ENCODE results near the gene BCAS3. TPM values are rescaled to one million over a fixed set of nuclear protein-coding genes. Genes with fewer than 3 reads are reported as not detected.
A peak's percentile ranks its signal among the peaks of the same experiment; 100 is the strongest.
"Not testable (repeated sequence)": the region's sequence is repeated elsewhere in the genome, so short reads cannot be mapped to it uniquely, and the experiment has no call there.

BCAS3 gene
- total RNA-seq, 1 donor from 2014 or later = 43.6 TPM

DNA sequence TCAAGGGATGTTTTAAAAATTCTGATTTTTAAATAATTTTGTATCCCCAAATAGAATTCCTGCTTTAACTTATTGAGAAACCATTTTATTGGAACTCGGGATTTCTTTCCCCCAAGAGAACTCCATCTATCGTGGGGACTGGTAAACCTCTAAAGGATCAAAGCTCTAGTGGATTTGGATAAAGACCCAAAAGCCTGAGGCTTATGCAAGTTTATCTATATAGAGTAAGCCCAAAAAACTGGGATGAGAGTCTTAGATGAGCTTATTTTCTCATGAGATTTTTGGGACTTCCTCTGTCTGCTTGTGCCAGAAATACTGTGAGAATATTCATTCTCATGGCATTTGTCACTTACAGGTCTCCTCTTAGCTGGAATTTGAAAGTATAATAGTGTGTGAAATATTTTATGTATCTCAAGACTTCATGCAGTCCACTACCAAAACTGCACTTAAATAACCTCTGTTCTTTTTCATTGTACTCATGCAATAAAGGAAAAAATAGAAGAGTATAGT is 333.1 kb downstream of the BCAS3 start:
- DNase-seq = no peak

GRCh38 chr17:61011251-61011650 is 333.6 kb downstream of the BCAS3 start:
- no peak for DNase-seq

- DNase-seq = peak; percentile 60
Measured at GRCh38 chr17:61015966-61016365, 338.3 kb downstream of the BCAS3 start.

DNA sequence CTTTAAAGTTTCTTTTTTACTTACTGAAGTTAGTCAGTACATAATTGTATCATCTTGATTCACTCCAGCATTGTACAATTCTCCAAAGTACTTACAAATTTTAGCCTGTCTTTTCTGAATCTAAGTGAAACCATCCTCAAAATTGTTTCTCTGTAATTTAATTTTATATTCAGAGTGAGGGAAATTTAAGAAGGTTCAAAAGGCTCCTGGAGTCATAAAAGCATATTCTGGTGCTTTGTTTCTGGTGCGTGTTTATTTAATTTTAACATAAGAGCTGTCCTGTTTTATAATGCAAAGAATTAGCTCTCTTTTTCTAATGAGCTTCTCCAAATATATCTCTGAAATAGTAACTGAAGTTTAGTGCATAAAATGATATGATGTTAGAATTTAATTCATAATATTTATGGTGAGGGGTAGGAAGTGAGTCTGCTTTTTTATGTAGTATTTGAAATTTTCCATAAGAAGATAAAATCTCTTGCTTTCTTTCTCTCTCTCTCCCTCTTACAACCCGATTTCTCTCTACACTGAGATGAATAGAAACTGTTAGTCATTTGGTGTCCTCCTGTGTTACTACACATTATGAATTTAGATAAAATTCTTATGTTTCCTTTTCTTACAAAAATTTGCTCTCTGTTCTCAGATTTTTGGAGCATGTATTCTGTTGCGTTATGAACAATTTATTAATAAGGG is 339.8 kb downstream of the BCAS3 start:
- no peak for DNase-seq

GRCh38 chr17:61018938-61019337 is 341.3 kb downstream of the BCAS3 start:
- DNase-seq = no peak

GRCh38 chr17:61023996-61024395 is 346.3 kb downstream of the BCAS3 start:
- no peak for DNase-seq

DNA sequence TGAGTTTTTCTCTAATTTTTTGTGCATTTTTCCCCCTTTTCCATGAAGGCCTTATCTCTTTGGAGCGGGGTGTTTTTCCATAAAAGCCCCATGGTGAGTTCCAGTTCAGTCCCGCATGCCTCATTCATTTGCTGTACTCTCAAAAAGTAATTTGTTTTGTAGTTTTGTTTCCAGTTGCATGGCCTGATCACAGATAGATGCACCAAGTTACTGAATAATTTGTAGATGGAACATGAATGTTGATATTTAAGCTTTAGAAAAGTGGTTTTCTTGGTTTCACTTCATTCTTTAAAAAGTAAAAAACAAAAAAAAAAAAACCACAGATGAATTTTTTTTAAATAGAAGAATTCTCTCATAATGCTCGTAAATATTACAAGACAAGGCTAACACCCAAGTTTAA is 349.2 kb downstream of the BCAS3 start:
- no peak for DNase-seq

GRCh38 chr17:61029181-61029580 is 351.5 kb downstream of the BCAS3 start:
- DNase-seq = no peak

GRCh38 chr17:61040666-61041065 is 363.0 kb downstream of the BCAS3 start:
- DNase-seq = no peak

DNA sequence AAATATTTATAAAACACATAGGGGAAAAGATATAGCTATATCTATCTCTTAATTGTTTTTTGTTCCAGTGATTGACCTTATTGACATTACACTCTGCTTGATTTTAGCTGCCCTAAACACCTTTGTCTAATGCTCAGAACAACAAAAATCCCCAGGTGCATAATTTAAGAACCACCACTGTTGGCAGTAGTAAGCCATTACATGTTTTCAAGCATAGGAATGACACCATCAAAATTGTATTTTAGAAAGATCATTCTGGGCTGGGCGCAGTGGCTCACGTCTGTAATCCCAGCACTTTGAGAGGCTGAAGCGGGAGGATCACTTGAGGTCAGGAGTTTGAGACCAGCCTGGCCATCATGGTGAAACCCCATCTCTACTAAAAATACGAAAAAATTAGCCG is 364.7 kb downstream of the BCAS3 start:
- DNase-seq = not testable (repeated sequence)

- peak; percentile 15 for DNase-seq
Measured at GRCh38 chr17:61047515-61047914, 369.9 kb downstream of the BCAS3 start.

DNA sequence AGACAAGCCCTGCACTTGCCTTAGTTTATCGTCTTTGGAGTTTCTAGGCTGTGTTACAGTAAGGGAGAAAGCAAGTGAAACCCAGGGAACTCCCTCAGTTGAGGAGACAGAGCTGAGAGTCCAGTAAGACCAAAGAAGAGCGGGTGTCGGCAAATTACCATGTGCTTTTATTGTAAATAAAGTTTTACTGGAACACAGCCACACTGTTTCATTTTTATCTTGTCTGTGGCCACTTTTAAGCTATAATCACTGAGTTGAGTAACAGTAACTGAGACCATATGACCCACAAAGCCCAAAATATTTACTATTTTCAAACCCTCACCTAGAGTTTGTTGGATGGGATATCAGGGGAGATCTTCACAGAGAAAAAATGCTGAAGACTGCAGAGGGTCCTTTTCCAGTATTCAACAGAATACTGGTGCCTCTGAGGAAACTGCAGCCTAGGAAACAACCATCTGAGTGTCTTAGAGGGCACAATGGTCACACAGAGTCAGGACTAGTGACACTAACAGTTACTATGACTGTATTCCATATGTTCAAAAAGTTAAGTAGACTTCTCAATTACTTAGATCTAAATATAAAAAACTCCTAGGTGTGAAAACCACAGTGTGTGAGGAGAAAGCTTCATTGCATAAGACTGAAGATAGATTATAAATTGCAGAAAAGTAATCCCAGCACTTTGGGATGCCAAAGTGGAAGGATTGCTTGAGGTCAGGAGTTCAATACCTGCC is 370.9 kb downstream of the BCAS3 start:
- DNase-seq = no peak

DNA sequence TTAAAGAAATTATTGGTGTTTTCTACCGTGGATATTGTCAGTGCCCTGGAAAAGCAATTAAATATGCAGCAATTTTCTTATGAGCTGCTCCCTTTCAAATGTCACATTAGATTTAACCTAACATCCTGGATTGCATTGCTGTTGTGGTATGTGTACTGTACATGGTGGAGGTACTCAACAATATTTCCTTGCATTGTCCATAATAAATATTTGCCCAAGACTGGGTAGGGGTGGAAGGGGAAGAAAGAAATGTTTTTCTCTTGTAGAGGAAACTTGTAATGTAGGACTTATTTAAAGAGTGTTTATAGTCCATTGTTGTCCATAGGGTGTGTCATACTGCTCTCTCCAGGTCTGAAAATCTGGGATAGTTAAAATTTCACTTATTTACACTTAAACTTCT is 375.8 kb downstream of the BCAS3 start:
- DNase-seq = no peak

DNA sequence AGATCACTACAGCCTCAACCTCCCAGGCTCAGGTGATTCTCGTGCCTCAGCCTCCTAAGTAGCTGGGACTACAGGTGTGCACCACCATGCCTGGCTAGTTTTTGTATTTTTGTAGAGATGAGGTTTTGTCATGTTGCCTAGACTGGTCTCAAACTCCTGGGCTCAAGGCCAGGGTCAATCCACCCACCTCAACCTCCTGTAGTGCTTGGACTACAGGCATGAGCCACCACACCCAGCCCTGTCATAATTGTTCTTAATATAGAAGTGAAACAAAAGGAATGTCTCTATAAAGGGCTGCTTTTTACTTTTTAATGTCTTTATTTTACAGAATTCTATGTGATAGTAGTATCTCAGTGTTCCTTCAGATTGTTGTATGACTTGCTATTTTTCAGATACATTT is 376.8 kb downstream of the BCAS3 start:
- DNase-seq = no peak

DNA sequence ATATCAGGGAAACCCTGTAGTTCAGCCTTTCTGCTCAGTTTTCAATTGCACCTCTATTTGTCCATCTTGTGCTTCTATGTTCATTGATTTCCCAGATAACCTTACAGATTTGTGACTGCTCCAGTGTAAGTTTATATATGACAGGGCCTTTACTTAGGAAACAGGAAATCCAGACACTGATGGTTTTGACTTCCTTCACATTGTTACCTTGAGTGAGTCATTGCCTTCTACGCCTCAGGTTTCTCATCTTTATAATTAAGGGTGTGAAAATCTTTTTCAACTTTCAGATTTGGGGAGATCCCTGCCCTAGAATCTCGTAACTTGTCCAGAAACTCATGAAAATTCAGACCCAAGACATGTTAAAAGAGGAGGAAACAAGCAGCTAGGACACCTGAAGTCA is 379.6 kb downstream of the BCAS3 start:
- no peak for DNase-seq

- DNase-seq = no peak
Measured at GRCh38 chr17:61058066-61058465, 380.4 kb downstream of the BCAS3 start.

- no peak for DNase-seq
Measured at GRCh38 chr17:61063528-61063927, 385.9 kb downstream of the BCAS3 start.

DNA sequence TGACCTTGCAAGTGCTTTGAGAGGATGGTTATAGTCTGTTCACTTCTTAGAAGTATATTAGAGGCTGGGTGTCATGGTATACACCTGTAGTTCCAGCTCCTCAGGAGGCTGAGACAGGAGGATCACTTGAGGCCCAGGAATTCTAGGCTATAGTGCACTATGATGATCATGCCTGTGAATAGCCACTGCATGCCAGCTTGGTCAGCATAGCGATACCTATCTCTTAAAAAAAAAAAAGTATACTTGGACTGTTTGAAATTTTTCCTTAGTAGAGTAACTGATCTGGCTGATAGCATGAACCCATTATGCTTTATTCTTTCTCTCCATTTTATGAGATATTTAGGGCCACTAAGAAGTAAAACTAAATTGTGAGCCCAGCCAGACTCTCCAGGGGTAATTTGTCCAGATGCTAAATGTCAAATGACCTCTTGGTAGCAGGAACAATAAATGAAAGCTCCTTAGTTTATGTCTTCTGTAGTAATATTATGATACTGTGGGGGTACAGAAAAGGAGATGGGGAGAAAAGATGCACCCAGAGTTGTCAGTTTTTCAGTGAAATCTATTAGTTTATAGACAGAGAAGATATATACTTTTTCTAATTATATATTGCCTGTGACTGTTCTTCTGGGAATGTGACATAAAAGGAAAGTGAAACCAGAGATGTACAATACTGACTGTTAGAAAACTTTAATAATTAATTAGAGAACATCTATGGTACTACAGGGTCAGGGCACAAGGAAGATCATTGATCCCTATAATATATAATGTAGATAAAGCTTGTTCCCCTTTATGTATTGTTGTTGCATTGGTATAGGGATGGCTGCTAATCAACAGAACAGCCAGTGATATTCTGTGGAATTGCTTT is 386.7 kb downstream of the BCAS3 start:
- no peak for DNase-seq

DNA sequence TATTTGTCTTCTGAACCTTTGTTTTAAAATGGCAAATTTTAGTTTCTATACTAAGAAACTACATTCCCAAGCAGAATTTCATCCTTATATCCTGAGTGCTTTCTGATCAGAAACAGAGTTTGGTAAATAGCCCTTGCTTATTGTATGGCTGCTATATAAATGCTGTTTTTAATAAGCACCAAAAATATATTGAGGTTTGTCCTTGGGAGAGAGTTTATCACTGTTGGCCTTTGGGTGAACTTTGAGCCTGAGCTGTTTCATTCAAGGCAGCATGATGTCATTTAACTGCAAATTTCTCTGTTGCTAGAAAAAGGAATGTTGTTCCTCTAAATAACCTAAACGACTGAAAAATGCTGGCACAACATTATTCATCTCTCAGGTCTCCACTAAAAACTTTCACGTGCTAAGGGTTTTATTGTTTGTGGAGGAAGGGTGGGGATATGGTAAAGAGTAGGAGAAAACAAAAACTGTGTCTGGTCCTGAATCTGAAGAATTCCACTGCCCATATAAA is 387.7 kb downstream of the BCAS3 start:
- peak; percentile 42 for DNase-seq

DNA sequence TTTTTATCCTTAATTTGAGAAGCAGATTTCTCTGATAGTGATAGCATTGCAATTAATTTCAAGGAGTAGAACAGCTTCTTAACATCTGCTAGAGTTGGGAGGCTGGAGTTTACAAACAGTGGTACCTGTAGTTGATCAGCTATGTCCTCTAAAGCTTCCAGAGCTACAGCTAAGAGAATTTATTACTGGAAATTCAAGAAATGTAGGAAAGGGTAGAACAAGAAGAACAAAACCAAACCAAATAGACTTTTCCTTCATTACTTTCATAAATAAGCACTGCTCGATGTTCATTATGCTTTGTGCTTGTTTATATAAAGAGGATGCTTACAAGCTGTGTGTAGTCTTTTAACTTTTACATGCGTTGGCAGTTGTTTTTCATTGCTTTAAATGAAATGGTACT is 388.4 kb downstream of the BCAS3 start:
- DNase-seq = no peak

DNA sequence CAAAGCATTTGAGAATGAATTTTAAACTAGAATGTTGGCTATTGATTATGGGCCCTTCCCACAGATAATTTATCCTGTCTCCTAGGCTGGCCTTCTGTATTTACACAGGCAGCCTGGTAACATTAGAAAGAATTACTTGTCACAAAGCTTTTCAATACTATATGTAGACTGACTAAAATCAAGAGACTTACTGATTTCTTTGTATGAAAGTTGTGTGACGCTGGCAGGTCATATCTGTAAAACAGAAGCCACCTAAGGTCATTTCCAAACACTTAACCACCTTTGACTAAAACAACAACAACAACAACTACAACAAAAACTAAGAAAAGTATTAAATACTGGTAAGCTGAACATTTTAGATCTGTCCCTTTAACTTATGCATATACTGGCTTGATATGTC is 393.0 kb downstream of the BCAS3 start:
- DNase-seq = no peak

DNA sequence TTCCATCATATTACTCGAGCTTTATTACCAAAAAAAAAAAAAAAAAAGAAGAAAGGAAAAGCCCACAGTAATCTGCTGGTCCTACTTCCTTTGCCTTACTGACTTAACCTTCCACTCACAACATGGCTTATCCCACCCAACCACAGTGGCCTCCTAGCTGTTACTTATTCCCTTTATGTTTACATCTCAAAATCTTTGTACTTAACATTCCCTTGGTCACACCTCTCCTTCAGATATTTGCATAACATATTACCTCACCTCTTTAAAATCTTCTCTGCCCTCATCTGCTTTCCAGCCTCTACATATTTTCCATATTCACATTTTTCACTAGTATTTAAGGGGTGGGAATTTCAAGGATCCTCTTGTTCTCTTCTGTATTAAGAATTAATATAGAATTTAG is 395.0 kb downstream of the BCAS3 start:
- no peak for DNase-seq

DNA sequence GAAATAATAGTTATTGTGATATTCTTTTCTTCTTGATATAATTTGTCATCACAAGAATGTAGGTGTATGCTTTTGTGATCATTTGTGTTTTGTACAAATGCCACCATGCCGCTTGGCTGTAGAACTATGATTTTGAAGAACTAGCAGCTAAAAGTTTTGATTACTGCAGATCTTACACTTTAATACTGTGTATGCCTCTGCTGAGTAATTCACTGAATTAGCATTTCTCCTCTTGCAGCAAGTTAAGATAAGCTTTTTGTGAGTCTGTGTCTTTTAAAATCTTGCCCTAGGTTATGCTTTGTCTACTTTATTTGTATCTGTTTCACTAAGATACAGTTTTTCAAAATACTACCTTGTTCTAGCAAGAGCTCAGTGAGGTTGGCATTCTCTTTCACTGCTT is 395.5 kb downstream of the BCAS3 start:
- DNase-seq = no peak

Measured in skin of body (tissue), 2 donors.